NOMO-1 (cell line): ENCODE data around the gene DYRK3.

Experiments
- DNase-seq, 2 experiments: peaks; one replicate each; lab custom pipeline; 2025; ENCODE audit not compliant: unreplicated experiment in 2 of 2; lab: John Stamatoyannopoulos, UW

DYRK3 gene

DNA sequence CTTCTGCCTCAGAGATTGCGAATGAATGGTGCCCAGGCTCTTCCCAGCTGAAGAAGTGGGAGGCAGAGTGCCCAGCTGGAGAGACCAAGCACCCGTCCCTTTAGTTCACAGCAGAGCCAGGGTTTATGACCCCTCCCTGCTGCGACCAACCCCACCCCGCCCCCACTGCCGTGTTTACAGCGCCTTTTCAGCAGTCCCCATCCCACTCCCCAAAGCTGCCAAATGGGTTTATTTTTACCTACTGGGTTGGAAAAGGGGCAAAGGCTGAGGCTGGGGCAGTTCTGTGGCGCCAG lies 23.6 kb downstream of the DYRK3 start:
- DNase-seq: no peak

GRCh38 chr1:206660136-206660535 lies 24.8 kb downstream of the DYRK3 start:
- no peak for DNase-seq

DNA sequence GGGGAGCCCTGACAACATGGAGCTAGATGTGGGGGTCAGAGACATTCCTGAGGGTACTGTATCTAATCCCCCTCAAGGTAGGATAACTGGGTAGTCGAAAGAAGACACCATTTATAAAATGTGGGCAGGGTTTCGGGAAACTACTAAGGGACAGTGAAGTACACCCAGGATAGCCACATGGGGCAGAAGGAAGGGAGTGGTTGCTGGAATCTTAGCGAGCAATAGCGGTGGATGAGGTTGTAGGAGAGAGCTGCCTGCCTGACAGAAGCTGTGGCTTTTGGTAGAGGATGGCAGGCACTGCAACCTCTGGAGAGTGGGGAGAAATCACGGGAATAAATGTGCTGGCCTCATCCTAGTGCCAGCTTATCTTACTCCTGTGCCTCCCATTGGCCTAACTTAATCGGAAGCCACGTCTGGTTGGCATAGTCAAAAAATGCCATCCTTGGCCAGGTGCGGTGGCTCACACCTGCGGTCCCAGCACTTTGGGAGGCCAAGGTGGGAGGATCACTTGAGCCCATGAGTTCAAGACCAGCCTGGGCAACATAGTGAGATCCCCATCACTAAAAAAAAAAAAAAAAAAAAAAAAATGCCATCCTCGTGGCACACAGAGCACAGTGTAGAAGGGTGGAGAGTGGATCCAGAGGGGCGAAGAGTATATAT lies 26.0 kb downstream of the DYRK3 start:
- no peak for DNase-seq

DNA sequence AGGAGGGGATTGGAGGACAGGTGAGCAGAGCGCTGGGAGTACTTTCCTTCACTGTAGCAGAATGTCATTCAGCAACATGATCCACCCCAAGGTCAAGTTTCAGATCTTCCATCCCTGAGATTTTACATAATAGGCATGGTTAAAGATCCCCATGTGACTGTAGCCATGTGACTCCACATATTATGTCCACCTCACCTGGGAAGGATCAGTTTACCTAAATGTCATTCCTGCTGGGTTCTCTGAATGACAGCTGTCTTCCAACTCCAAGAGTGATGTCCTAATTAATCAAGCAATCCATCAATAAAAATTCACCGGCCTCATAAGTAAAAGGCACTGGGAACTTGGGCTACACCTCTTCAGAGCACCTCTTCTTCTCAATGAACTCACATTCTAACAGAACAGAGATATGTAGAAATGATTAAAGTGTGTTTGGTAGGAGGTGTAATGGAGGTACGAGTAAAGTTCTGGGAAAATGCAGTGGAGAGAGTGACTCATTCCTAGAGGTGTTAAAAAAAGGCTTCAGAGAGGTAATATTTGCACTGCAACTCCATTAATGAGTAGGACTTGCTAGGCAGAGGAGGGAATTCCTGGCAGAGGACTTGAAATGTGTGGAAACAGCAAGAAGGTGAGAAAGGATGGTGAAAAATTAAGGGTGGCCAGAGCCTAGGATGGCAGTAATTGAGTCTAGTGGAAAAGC lies 27.2 kb downstream of the DYRK3 start:
- DNase-seq: no peak

GRCh38 chr1:206663362-206663761 lies 28.0 kb downstream of the DYRK3 start:
- DNase-seq: no peak

DNA sequence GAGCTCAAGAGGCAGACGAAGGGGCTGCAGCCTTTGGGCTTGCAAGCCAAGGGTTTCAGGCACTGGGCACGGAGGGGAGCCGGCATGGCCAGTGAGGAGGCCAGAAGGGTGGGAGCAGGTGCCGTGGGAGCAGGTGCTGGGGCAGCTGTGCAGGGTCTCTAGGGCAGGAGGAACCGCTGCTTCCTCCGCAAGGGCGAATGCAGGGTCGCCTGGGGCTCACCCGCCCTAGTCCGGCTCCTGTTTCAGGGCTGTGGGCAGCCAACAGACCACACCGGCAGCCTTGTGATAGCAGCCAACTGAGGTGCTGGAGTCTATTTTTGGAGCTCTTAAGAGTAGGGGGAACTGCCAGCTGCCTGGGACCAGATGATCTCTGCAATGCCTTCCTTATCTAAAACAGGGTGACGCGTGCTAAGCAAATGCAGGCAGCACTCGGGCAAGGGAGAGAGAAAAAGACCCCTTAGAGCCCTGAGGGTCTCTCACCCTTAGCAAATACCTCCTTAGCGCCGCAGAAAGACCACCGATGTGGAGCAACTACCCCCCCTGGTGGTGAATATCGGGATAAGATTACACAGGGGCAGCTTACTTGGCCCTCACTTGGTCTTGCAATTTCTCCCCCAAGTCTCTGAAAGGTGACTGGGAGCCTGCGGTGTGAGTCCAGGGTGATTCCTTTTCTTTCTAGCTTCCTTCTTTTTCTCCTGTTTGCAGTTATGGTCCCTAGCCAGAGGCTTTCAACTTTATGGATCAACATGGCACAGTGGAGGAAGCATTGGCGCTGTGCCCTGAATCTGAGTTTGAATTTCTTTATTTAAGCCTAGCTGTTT lies 28.7 kb downstream of the DYRK3 start:
- DNase-seq: peak; percentile 34 to 52

DNA sequence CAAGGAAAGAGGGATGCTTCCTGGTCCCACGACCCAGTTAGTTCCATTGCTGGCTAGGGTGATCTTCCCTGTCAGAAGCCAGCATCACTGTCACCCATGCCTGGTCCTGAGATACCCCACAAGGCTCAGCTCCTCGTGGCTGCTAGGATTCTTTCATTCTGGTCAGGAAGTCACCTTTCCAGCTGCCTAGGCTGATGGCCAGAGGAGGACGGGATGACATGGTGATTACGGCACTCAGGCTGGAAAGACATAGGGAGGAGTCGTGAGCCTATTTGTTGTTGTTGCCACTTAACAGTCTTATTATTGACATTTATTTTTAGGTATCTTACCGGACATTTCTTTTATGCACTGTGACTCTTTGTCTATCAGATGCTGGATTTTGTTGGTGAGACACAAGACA lies 29.4 kb downstream of the DYRK3 start:
- DNase-seq: no peak

DNA sequence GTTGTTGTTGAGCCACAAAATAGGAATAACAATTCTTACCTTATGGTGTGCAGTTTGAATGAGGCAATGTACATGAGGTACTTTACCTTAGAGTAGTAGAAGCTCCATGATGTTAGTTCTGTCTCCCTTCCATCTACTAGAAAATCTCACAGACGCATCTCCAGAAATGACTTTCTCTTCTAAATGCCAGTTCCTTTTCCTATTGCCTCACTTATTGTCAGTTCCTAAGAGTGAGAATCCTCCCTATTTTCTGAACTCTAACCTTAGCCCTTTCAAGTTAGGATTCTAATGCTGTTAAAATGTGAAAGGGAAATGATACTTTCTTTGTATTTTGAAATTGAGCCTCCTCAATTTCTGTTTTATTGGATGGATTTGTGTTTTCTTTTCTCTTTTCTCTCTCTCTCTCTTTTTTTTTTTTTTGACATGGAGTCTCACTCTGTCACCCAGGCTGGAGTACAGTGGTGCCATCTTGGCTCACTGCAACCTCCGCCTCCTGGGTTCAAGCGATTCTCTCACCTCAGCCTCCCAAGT lies 30.8 kb downstream of the DYRK3 start:
- no peak for DNase-seq

DNA sequence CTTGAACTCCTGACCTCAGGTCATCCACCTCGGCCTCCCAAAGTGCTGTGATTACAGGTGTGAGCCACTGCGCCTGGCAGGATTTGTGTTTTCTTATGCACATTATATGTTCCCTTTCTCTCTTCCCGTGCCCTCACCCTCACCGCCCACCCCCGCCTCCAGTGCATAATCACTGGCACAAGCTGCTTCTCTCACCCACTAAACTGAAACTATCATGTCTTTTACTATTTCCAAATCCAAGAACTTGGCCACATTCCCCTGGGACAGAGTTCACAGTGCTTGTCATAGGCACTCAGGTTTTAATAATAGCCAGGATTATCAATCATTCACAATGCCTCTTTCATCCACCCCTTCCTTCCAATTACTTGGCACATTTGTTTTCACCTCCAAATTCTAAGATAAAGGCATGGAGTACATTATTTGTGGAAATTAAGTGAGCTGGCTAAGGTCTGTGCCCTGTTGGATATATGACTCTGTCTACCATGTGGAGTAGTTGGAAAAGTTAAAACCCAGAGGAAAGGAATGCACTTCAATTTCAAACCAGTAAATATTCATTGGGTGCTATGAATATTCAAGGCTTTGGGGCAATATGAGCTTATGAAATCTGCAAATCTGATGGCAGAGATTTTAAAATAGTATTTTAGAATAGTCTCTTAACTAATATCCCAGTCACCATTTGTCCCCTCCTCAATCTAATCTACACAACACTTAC lies 31.8 kb downstream of the DYRK3 start:
- DNase-seq: no peak

DNA sequence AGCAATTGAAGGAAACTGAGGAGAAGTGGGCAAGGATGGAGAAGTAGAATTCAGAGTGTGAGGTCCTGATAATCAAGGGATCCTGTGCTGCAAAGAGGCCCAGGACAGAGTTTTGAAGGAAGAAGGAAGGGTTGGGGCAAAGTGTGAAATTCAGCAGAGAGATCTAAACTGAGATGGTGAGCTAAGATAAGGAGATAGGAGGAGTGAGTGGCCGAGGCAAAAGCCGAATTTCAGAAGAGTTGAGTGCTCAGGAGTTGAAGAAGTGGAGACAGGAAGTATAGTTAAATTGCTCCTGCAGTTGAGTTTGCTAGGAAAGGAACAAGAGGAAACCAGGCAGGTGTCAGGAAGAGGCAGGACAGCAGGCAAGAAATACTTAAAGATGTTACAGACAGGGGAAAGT lies 33.0 kb downstream of the DYRK3 start:
- no peak for DNase-seq

DNA sequence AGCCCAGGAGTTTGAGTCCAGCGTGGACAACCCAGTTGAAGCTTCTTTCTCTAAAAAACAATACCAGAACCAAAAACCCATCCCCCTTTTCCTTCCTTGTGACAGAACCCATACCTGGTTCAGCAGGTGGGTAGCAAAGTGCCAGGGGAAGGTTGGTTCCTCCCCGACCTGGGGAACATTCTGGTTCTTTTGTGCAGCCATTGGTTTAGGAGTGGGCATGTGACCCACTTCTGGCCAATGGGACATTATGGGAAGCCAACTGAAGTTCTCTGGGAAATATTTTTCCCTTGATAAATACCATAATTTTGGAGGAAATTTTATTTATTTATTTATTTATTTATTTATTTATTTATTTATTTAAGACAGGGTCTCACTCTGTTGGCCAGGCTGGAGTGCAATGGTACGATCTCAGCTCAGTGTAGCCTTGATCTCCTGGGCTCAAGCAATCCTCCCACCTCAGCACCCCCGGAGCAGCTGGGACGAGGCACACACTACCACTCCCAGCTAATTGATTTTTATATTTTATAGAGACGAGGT lies 33.6 kb downstream of the DYRK3 start:
- no peak for DNase-seq

DNA sequence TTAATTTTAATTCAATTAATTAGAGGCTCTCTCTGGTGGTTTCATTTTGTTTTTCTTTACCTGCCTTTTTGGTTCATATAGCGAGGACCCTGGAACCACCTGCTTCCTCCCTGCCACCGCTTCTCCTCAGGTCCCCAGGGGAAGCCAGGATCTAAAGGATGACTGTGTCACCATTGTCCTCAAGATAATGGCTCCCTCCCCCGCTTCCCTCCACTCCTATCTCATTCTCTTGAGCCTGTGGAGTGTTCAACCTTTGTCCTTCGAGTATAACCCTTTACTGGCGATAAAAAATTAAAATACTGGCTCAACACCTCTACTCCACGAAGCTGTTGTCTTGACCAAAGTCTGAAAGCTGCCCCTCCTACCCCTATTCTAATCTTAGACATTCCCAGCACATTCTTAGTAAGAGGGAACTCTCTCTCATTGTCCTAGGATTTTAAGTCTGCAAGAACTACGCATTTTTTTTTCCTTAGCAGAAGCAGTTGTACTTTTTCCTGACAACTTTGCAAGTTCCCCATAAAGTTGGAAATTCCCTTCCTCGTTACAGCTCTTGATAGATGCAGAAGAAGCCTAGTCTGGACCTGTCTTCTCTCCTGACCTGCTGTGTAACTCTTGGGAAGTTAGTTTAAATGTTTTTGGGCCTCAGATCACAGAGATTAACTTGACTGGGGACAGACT lies 36.8 kb downstream of the DYRK3 start:
- DNase-seq: no peak

GRCh38 chr1:206672844-206673758 lies 37.8 kb downstream of the DYRK3 start:
- DNase-seq: peak; percentile 73 to 91

GRCh38 chr1:206674236-206674635 lies 38.9 kb downstream of the DYRK3 start:
- DNase-seq: no peak

GRCh38 chr1:206674745-206675175 lies 39.4 kb downstream of the DYRK3 start:
- no peak for DNase-seq

- DNase-seq: no peak
Observed at GRCh38 chr1:206676499-206676898, 41.2 kb downstream of the DYRK3 start.

- no peak for DNase-seq
Observed at GRCh38 chr1:206678490-206678889, 43.2 kb downstream of the DYRK3 start.

DNA sequence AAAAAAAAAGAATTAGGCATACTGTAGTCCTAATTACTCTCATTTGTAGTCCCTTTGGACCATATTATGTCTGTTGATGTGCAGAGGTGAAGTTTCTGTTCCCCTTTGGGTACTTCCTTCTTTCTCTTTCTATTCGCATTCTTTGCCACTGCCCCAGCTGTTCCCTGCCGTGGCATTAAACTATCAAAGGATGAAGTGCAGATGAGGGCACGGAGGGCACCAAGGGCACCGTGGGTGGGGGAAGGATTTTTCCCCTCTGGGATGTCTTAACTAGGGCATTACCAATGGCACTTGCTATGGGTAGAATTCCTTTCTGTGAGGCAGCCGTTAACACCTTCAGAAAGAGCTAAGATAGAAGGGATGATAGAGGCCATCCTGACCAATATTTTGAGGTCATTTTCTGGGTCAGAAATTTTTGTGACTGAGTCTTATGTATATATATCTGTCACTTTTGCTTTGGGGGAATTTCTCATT lies 44.4 kb downstream of the DYRK3 start:
- peak; percentile 47 to 91 for DNase-seq

DNA sequence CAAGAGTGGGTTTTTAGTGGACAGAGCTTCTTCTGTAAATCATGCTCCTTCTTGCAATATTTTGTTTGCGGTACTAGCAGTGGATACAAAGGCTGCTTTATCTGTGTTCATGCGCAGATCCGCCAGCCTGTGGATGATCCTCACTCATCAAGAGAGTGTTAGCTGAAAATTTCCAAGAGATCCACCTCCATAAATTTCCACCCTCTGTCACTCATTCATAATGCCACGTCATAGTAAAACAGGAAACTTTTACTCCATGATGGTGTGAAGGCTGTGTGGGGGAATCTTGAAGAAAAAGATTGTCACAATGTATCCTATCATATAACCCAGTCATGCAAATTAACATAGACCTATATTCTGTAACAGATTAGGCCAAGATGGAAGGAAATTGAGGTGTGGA lies 44.9 kb downstream of the DYRK3 start:
- no peak for DNase-seq
